ENCODE measurements around the gene B4GALT3.

Gene B4GALT3

GRCh38 chr1:161128591-161129420, 48.5 kb downstream of the B4GALT3 start:
- no peak for TF ChIP-seq CTCF (IDR thresholded peaks at IDR 0.05)
- Histone ChIP-seq H3K36me3 (peaks cover 51% of the 10 kb centered on the region), H3K27me3 (no peaks in the 10 kb centered on the region), H3K27ac (peak overlapping the region; percentile 78), H3K4me1 (ENCODE audit: control insufficient read depth in 1 of 2, insufficient read depth in 1 of 2, low read depth in 1 of 2, low read length in 1 of 2) (peaks cover 58 to 59% of the 10 kb centered on the region in 2 experiments), H3K4me3 (ENCODE audit: low read depth in 1 of 2, low read length in 1 of 2) (no peak overlapping the region), H3K9me3 (no peaks in the 10 kb centered on the region)

- no peaks in the 10 kb centered on the region for H3K27me3 ChIP-seq
- H3K4me1 ChIP-seq (ENCODE audit: control insufficient read depth in 1 of 2, insufficient read depth in 1 of 2, low read depth in 1 of 2, low read length in 1 of 2), result peaks cover 48 to 51% of the 10 kb centered on the region in 2 experiments
- H3K9me3 ChIP-seq, result no peaks in the 10 kb centered on the region
- no peak for TF ChIP-seq CTCF (IDR thresholded peaks at IDR 0.05)
- H3K4me3 ChIP-seq (ENCODE audit: low read depth in 1 of 2, low read length in 1 of 2), result peak overlapping the region; percentile 9 to 20
- peak overlapping the region; percentile 78 for H3K27ac ChIP-seq
- H3K36me3 ChIP-seq, result peaks cover 63% of the 10 kb centered on the region
Measured at GRCh38 chr1:161127649-161128048, 49.7 kb downstream of the B4GALT3 start.

- no peaks in the 10 kb centered on the region for H3K27me3 ChIP-seq
- H3K9me3 ChIP-seq, result no peaks in the 10 kb centered on the region
- peaks cover 51 to 56% of the 10 kb centered on the region in 2 experiments for H3K4me1 ChIP-seq (ENCODE audit: control insufficient read depth in 1 of 2, insufficient read depth in 1 of 2, low read depth in 1 of 2, low read length in 1 of 2)
- H3K36me3 ChIP-seq, result peaks cover 77% of the 10 kb centered on the region
- no peak overlapping the region for H3K4me3 ChIP-seq (ENCODE audit: low read depth in 1 of 2, low read length in 1 of 2)
- TF ChIP-seq CTCF (IDR thresholded peaks at IDR 0.05), result no peak
- H3K27ac ChIP-seq, result peak overlapping the region; percentile 91
Measured at GRCh38 chr1:161122967-161123366, 54.3 kb downstream of the B4GALT3 start.

GRCh38 chr1:161121834-161122233, 55.5 kb downstream of the B4GALT3 start:
- Histone ChIP-seq H3K4me1 (ENCODE audit: control insufficient read depth in 1 of 2, insufficient read depth in 1 of 2, low read depth in 1 of 2, low read length in 1 of 2) (peaks cover 48 to 52% of the 10 kb centered on the region in 2 experiments), H3K36me3 (peaks cover 74% of the 10 kb centered on the region), H3K27me3 (no peaks in the 10 kb centered on the region), H3K27ac (peak overlapping the region; percentile 91), H3K4me3 (ENCODE audit: low read depth in 1 of 2, low read length in 1 of 2) (peak overlapping the region in 1 of 2 experiments; percentile 18), H3K9me3 (no peaks in the 10 kb centered on the region)
- TF ChIP-seq CTCF (IDR thresholded peaks at IDR 0.05), result no peak
